Transverse colon (tissue), 4 donors: ENCODE results near the gene AVPR2.

Source experiments
- CTCF ChIP-seq, 5 experiments: fragments of 200-600 bp in 3 of 5; fragments of 450-650 bp in 2 of 5; sonication (generic) in 3 of 5; IDR thresholded peaks; 1 replicate in 2 of 5; 2 replicates in 3 of 5; pipeline ENCODE4 v1.5.1; 2016 to 2017; ENCODE audit warnings: antibody characterized with exemption in 5 of 5, inconsistent platforms in 3 of 5, mild to moderate bottlenecking in 2 of 5, moderate library complexity in 1 of 5
- POLR2AphosphoS5 ChIP-seq, 3 donors: sonication (generic); formaldehyde crosslinking; IDR thresholded peaks; one replicate each; pipeline ENCODE4 v1.6.1; 2016; ENCODE audit warnings: antibody characterized with exemption in 3 of 3

GRCh38 chrX:153870288-153870690 is 34.2 kb upstream of the AVPR2 start:
- TF ChIP-seq CTCF (IDR thresholded peaks at IDR 0.05) (no peak), POLR2AphosphoS5 (IDR thresholded peaks at IDR 0.05) (no peak)
